ENCODE data around the gene MACROH2A1. TPM values are rescaled to one million over a fixed set of nuclear protein-coding genes. Genes with fewer than 3 reads are reported as not detected.

Gene MACROH2A1
- polyA plus RNA-seq, 1 experiment = 129 TPM

DNA sequence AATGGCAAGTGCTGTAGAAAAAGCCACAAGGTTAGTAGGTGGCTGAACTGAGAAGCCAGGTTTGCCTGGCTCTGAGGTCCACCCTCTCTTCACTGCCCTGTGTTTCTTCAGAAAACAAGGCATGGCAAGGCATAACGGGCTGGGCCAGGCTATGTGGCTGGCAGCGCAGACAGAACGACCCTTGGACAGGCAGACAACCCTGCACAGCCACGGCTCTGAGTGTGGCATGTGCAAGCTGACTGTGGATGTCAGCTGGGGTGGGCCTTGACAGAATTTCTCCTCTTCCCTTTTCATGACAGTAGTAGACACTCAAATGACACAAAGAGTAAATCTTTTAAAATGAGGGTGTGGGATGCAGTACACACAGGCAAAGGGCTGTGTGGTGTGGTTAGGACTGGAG lies 81.7 kb downstream of the MACROH2A1 start:
- Histone ChIP-seq H3K27ac (ENCODE audit: low read depth, low read length) (no peak overlapping the region), H3K27me3 (ENCODE audit: control insufficient read depth, insufficient read depth, low read length) (no peaks in the 10 kb centered on the region), H3K4me3 (ENCODE audit: low read depth, low read length) (no peak overlapping the region), H3K9me3 (ENCODE audit: control insufficient read depth, insufficient read depth, low read length) (no peaks in the 10 kb centered on the region; the same call in 1 of the 2 replicates)
- ChIA-PET POLR2A (no interaction called here), CTCF (no interaction called here)
- DNase-seq (ENCODE audit: low read depth, low spot score) = no peak
- TF ChIP-seq, protein P1, sequence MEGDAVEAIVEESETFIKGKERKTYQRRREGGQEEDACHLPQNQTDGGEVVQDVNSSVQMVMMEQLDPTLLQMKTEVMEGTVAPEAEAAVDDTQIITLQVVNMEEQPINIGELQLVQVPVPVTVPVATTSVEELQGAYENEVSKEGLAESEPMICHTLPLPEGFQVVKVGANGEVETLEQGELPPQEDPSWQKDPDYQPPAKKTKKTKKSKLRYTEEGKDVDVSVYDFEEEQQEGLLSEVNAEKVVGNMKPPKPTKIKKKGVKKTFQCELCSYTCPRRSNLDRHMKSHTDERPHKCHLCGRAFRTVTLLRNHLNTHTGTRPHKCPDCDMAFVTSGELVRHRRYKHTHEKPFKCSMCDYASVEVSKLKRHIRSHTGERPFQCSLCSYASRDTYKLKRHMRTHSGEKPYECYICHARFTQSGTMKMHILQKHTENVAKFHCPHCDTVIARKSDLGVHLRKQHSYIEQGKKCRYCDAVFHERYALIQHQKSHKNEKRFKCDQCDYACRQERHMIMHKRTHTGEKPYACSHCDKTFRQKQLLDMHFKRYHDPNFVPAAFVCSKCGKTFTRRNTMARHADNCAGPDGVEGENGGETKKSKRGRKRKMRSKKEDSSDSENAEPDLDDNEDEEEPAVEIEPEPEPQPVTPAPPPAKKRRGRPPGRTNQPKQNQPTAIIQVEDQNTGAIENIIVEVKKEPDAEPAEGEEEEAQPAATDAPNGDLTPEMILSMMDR (IDR thresholded peaks at IDR 0.05; ENCODE audit: low read depth, low read length) = no peak

DNA sequence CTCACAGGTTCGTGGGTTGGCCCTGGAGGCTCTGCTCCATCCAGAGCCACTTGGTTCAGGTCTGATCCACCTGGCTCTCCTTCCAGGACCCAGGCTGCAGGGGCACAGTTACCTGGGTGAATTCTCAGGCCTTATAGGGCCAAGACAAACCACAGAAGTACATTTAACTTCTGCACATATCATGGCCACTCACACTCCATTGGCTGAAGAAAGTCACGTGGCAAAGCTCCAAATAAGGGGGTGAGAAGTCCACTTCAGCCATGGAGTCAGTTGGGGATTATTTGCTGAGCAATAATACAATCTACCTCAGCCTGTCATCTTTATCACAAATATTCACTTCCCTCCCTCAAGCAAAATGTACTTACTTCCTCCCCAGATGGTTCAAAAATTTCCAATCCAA lies 83.6 kb downstream of the MACROH2A1 start:
- TF ChIP-seq, protein P1 (IDR thresholded peaks at IDR 0.05; ENCODE audit: low read depth, low read length) = no peak
- Histone ChIP-seq H3K27ac (ENCODE audit: low read depth, low read length) (no peak overlapping the region), H3K27me3 (ENCODE audit: control insufficient read depth, insufficient read depth, low read length) (no peaks in the 10 kb centered on the region), H3K4me3 (ENCODE audit: low read depth, low read length) (no peak overlapping the region), H3K9me3 (ENCODE audit: control insufficient read depth, insufficient read depth, low read length) (no peaks in the 10 kb centered on the region)
- ChIA-PET POLR2A (no interaction called here), CTCF (no interaction called here)
- DNase-seq (ENCODE audit: low read depth, low spot score) = no peak

DNA sequence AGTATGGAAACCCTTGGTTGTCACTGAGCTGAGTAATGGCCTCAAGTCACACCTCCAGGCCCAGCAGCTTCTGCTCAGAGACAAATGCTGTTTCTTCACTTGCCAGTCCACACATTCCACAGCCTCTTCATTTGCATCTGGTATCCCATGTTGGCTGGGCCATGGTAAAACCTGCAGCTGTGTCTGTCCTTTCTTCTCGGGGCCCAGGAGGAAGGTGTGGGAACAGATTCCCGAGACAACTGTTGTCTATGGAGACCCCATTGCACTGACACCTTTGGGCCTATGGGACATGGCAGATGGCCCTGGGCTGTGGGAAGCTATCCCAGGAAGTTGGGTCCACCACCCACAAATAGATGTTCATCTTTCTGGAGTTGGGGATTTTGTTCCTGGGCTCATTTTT lies 85.1 kb downstream of the MACROH2A1 start:
- no peak for DNase-seq (ENCODE audit: low read depth, low spot score)
- Histone ChIP-seq H3K9me3 (ENCODE audit: control insufficient read depth, insufficient read depth, low read length) (no peaks in the 10 kb centered on the region), H3K4me3 (ENCODE audit: low read depth, low read length) (no peak overlapping the region), H3K27ac (ENCODE audit: low read depth, low read length) (no peak overlapping the region), H3K27me3 (ENCODE audit: control insufficient read depth, insufficient read depth, low read length) (no peaks in the 10 kb centered on the region)
- ChIA-PET POLR2A (no interaction called here), CTCF (interaction anchor here (0.6 to 1.5 kb wide), 2 partner anchors 123 to 124 kb away, joined by 3 to 6 read pairs; no protein-coding TSS in a partner anchor)
- TF ChIP-seq, protein P1 (IDR thresholded peaks at IDR 0.05; ENCODE audit: low read depth, low read length) = no peak

DNA sequence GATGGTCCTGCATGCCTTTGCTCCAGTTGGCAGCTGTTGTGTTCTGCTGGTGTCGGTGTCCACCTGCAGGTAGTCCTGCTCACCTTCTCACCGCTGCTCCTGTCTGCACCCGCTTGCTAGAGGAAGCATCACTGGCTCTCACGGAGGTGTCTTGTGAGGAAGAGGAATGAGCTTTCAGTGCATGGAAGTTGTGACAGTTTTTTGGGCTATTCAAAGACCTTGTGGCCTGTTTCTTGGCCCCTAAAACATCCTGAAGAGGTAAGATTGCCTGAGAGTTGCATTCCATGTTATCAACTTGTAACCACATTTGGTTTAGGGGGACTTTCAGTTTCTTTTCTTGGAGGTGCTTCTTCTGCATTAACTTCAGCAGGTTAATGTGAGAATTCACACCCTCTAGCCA lies 85.6 kb downstream of the MACROH2A1 start:
- TF ChIP-seq, protein P1 (IDR thresholded peaks at IDR 0.05; ENCODE audit: low read depth, low read length) = no peak
- Histone ChIP-seq H3K27me3 (ENCODE audit: control insufficient read depth, insufficient read depth, low read length) (no peaks in the 10 kb centered on the region), H3K4me3 (ENCODE audit: low read depth, low read length) (no peak overlapping the region), H3K27ac (ENCODE audit: low read depth, low read length) (no peak overlapping the region), H3K9me3 (ENCODE audit: control insufficient read depth, insufficient read depth, low read length) (no peaks in the 10 kb centered on the region)
- DNase-seq (ENCODE audit: low read depth, low spot score) = no peak
- ChIA-PET CTCF (interaction anchor here (1.5 kb wide), 1 partner anchor 122 kb away, joined by 6 read pairs; no protein-coding TSS in a partner anchor), POLR2A (no interaction called here)

DNA sequence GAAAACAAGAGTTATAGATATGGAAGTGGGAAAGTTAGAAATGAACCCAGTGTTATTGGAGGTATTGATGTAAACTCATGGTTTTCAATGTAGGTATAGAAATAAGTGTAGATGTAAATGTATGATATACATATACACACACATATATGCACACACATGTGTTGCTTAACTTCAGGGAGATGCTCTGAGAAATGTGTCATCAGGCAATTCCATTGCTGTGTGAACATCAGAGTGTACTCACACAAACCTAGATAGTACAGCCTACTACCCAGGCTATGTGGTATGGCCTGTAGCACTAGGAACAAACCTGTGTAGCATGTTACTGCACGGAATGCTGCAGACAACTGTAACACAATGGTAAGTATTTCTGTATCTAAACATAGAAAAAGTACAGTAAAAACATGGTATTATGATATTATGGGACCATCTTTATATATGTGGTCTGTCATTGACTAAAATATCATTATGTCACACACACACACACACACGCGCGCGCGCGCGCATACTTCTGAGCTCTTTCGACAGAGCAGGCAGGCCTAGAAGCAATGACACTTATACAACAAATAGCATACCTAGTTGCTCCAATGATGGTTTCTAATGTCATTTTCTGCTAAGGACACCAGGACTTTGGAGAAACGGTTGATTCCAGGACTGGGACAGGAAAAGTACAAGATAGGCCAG lies 86.6 kb downstream of the MACROH2A1 start:
- CTCF ChIA-PET = no interaction called here
- POLR2A ChIA-PET = no interaction called here
- Histone ChIP-seq H3K27me3 (ENCODE audit: control insufficient read depth, insufficient read depth, low read length) (no peaks in the 10 kb centered on the region), H3K4me3 (ENCODE audit: low read depth, low read length) (no peak overlapping the region), H3K9me3 (ENCODE audit: control insufficient read depth, insufficient read depth, low read length) (no peaks in the 10 kb centered on the region; the same call in 1 of the 2 replicates), H3K27ac (ENCODE audit: low read depth, low read length) (no peak overlapping the region)
- no peak for DNase-seq (ENCODE audit: low read depth, low spot score)
- TF ChIP-seq, protein P1 (IDR thresholded peaks at IDR 0.05; ENCODE audit: low read depth, low read length) = no peak

All from AG04450 (cell line).